Measurements from ENCODE around the gene GNAS.
"Not testable (repeated sequence)": the region's sequence is repeated elsewhere in the genome, so short reads cannot be mapped to it uniquely, and the experiment has no call there.

Gene GNAS

GRCh38 chr20:58828804-58829203, 23.7 kb upstream of the GNAS start:
- not testable (repeated sequence) for DNase-seq

- DNase-seq, result no peak
Measured at GRCh38 chr20:58829531-58829941, 23.0 kb upstream of the GNAS start.

- no peak for DNase-seq
Measured at GRCh38 chr20:58832457-58832856, 20.1 kb upstream of the GNAS start.

- DNase-seq, result no peak
Measured at GRCh38 chr20:58833921-58834320, 18.6 kb upstream of the GNAS start.

GRCh38 chr20:58835231-58835630, 17.3 kb upstream of the GNAS start:
- DNase-seq, result no peak

GRCh38 chr20:58836616-58837204, 15.8 kb upstream of the GNAS start:
- no peak for DNase-seq

- DNase-seq, result no peak
Measured at GRCh38 chr20:58837717-58838116, 14.8 kb upstream of the GNAS start.

- DNase-seq, result no peak
Measured at GRCh38 chr20:58838174-58838573, 14.3 kb upstream of the GNAS start.

- DNase-seq, result peak; percentile 53
Measured at GRCh38 chr20:58839474-58839874, 13.0 kb upstream of the GNAS start.

GRCh38 chr20:58839991-58840747, 12.3 kb upstream of the GNAS start:
- no peak for DNase-seq

- no peak for DNase-seq
Measured at GRCh38 chr20:58840816-58841538, 11.5 kb upstream of the GNAS start.

- no peak for DNase-seq
Measured at GRCh38 chr20:58841539-58842264, 10.8 kb upstream of the GNAS start.

- no peak for DNase-seq
Measured at GRCh38 chr20:58842276-58842675, 10.2 kb upstream of the GNAS start.

GRCh38 chr20:58843128-58843556, 9.4 kb upstream of the GNAS start:
- no peak for DNase-seq

- DNase-seq, result no peak
Measured at GRCh38 chr20:58845706-58846105, 6.8 kb upstream of the GNAS start.

- DNase-seq, result no peak
Measured at GRCh38 chr20:58847463-58847862, 5.1 kb upstream of the GNAS start.

- DNase-seq, result peak; percentile 84
Measured at GRCh38 chr20:58850693-58851174, 1.8 kb upstream of the GNAS start, which contains the start of gene GNAS-AS1. TSS of gene GNAS-AS1 (minus strand) at chr20:58850902.

- DNase-seq, result no peak
Measured at GRCh38 chr20:58851221-58851968, 1.1 kb upstream of the GNAS start.

- DNase-seq, result no peak
Measured at GRCh38 chr20:58851969-58852458, 502 bp upstream of the GNAS start.

- DNase-seq, result no peak
Measured at GRCh38 chr20:58853466-58853865, 950 bp downstream of the GNAS start.

GRCh38 chr20:58853976-58854637, 1.6 kb downstream of the GNAS start:
- DNase-seq, result no peak

All from stimulated activated CD4-positive, alpha-beta T cell treated with anti-CD3 and anti-CD28 coated beads, Interleukin-4, amount 100 ng/mL, for 24 hours (primary cell).